ENCODE measurements around the gene MNX1. TPM values are rescaled to one million over a fixed set of nuclear protein-coding genes. Genes with fewer than 3 reads are reported as not detected.
A peak's percentile ranks its signal among the peaks of the same experiment; 100 is the strongest.

Gene MNX1
- polyA plus RNA-seq, 1 experiment, result not detected

DNA sequence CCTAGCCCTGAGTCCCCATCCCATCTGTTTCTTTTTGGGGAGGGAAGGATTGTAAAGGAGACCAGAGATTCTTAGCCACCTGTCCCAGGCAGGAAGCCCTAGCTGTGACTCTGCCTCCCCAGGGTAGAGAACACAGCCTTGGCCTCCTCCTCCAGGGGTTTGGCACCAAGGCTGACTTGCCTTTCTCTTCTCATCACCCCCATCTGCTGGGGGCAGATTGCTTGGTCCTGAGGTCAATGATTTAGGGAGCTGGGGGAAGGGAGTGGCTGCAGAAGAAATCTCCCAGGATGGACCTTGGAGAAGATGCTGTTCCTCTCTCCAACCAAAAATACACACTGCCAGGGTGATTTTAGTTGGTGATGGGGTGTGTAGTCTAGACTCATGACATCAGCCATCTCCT lies 2.6 kb upstream of the MNX1 start:
- CTCF ChIA-PET, result no interaction called here
- TF ChIP-seq, protein P1, sequence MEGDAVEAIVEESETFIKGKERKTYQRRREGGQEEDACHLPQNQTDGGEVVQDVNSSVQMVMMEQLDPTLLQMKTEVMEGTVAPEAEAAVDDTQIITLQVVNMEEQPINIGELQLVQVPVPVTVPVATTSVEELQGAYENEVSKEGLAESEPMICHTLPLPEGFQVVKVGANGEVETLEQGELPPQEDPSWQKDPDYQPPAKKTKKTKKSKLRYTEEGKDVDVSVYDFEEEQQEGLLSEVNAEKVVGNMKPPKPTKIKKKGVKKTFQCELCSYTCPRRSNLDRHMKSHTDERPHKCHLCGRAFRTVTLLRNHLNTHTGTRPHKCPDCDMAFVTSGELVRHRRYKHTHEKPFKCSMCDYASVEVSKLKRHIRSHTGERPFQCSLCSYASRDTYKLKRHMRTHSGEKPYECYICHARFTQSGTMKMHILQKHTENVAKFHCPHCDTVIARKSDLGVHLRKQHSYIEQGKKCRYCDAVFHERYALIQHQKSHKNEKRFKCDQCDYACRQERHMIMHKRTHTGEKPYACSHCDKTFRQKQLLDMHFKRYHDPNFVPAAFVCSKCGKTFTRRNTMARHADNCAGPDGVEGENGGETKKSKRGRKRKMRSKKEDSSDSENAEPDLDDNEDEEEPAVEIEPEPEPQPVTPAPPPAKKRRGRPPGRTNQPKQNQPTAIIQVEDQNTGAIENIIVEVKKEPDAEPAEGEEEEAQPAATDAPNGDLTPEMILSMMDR (IDR thresholded peaks at IDR 0.05; ENCODE audit: low read depth, low read length), result no peak
- POLR2A ChIA-PET, result no interaction called here
- DNase-seq (ENCODE audit: low read depth, low spot score), result no peak
- peaks cover 88% of the 10 kb centered on the region for H3K27me3 ChIP-seq (ENCODE audit: control insufficient read depth, insufficient read depth, low read length)
- H3K27ac ChIP-seq (ENCODE audit: low read depth, low read length), result no peak overlapping the region
- H3K4me3 ChIP-seq (ENCODE audit: low read depth, low read length), result no peak overlapping the region
- no peaks in the 10 kb centered on the region; the same call in 1 of the 2 replicates for H3K9me3 ChIP-seq (ENCODE audit: control insufficient read depth, insufficient read depth, low read length)

DNA sequence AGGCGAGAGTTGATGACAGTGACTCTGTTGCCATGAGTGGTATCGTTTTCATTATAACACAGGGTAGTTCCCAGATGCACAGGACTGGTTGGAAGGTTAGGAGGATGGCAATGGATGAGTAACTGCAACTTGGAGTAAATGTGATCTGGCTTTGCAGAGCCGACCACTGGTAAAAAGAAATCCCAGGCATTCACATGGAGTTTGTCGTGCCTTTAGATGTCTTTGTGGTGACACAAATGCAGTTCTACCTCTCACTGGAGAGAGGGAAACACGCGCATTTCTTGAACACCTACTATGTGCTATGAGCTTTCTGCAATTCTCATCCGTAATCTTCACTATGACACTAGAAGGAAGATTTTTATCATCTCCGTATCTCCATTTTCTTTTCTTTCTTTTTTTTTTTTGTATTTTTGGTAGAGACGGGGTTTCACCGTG lies 1.7 kb upstream of the MNX1 start:
- TF ChIP-seq, protein P1 (IDR thresholded peaks at IDR 0.05; ENCODE audit: low read depth, low read length), result no peak
- ChIA-PET POLR2A (no interaction called here), CTCF (no interaction called here)
- H3K27ac ChIP-seq (ENCODE audit: low read depth, low read length), result no peak overlapping the region
- peaks cover 86% of the 10 kb centered on the region for H3K27me3 ChIP-seq (ENCODE audit: control insufficient read depth, insufficient read depth, low read length)
- DNase-seq (ENCODE audit: low read depth, low spot score), result no peak
- H3K9me3 ChIP-seq (ENCODE audit: control insufficient read depth, insufficient read depth, low read length), result no peaks in the 10 kb centered on the region; the same call in 1 of the 2 replicates
- no peak overlapping the region for H3K4me3 ChIP-seq (ENCODE audit: low read depth, low read length)

DNA sequence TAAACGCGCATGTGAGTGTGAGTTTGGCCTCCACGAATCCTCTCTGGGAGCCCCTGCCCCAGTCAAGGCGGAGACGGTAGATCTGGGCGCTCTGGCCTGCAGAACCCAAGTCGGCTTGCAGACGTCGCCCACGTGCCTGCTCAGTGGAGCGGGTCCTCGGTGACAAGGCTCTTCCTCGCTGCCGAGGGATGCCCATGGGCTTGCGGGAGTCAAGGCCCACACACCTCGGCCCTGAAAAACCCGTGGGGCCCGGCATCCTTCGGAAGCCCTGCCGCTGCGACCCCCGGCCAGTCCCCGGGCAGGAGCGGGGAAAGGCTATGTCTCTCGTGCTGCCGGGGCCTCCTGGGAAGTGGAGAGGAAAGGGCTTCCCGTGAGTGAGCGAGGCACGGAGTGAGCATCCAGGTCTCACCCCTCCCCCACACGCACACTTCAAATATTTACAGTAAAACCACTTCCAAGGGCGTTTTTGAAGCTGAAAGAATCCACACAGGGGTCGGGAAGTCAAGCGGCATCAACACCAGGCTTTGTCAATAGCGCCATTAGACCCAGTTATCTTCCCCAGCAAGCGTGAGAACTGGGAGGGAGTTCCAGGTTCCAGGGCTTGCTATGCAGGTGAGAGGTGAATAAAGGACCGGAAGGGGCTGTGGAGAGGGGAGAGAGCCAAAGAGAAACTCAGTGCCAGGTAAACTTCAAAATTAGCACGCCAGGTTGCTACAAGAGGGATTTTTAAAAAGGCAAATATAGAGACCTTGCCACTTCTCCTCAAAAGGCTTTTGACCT lies 1.1 kb upstream of the MNX1 start:
- CTCF ChIA-PET, result no interaction called here

DNA sequence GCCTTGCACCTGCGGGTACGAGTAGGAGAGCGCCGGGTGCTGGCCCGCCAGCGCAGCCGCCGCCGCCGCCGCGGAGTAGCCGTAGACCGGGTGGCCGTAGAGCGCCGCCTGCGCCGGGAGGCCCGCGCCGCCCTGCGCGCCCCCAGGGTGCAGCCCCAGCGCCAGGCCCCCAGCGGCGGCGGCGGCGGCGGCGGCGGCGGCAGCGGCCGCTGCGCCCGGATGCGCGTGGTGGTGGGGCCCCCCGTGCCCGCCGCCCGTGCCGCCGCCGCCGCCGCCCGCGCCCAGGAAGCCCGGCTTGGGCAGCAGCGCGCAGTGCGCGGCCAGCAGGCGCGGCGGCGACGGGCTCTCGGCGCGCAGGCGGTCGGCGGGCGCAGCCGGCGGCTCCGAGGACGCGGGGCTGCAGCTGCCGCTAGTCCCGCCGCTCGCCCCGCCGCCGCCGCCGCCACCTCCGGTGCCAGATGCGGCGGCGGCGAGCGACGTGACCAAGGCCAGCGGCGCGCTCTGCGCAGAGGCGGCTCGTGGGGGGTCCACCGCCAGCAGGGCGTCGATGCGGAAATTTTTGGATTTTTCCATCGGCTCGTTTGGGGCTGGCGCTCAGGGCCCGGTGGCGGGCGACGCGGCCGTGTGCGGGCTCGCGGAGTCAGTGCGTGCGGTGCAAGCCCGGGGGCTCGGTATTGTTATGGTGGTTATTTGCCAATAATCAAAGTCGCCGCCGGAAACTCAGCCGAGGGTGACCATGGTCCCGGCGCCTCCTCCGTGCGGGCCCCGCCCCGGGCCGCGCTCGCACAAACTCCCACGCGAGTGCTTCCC lies 480 bp downstream of the MNX1 start:
- TF ChIP-seq, protein P1 (IDR thresholded peaks at IDR 0.05; ENCODE audit: low read depth, low read length), result no peak
- ChIA-PET POLR2A (no interaction called here), CTCF (no interaction called here)
- H3K27me3 ChIP-seq (ENCODE audit: control insufficient read depth, insufficient read depth, low read length), result peaks cover 82% of the 10 kb centered on the region
- H3K4me3 ChIP-seq (ENCODE audit: low read depth, low read length), result peak overlapping the region; percentile 23; the same call in 1 of the 2 replicates
- no peak for DNase-seq (ENCODE audit: low read depth, low spot score)
- no peak overlapping the region for H3K27ac ChIP-seq (ENCODE audit: low read depth, low read length)
- H3K9me3 ChIP-seq (ENCODE audit: control insufficient read depth, insufficient read depth, low read length), result peaks cover 6% of the 10 kb centered on the region; the same call in 1 of the 2 replicates

More for the DNA sequence above, 1.1 kb upstream of the MNX1 start:
- TF ChIP-seq, protein P1 (IDR thresholded peaks at IDR 0.05; ENCODE audit: low read depth, low read length), result no peak
- Histone ChIP-seq H3K9me3 (ENCODE audit: control insufficient read depth, insufficient read depth, low read length) (no peaks in the 10 kb centered on the region; the same call in 1 of the 2 replicates), H3K4me3 (ENCODE audit: low read depth, low read length) (no peak overlapping the region), H3K27ac (ENCODE audit: low read depth, low read length) (no peak overlapping the region), H3K27me3 (ENCODE audit: control insufficient read depth, insufficient read depth, low read length) (peaks cover 86% of the 10 kb centered on the region)
- DNase-seq (ENCODE audit: low read depth, low spot score), result no peak
- POLR2A ChIA-PET, result no interaction called here
